ENCODE data around the gene FDX2. TPM values are rescaled to one million over a fixed set of nuclear protein-coding genes. Genes with fewer than 3 reads are reported as not detected.

Gene FDX2
- total RNA-seq, 2 donors from 2014 or later = 12.5 to 20.4 TPM

GRCh38 chr19:10317857-10318462, 2.1 kb upstream of the FDX2 start:
- peaks cover 0 to 14% of the 10 kb centered on the region in 2 donors for H3K4me1 ChIP-seq
- peaks cover 64% of the 10 kb centered on the region for H3K36me3 ChIP-seq
- TF ChIP-seq, protein P1, sequence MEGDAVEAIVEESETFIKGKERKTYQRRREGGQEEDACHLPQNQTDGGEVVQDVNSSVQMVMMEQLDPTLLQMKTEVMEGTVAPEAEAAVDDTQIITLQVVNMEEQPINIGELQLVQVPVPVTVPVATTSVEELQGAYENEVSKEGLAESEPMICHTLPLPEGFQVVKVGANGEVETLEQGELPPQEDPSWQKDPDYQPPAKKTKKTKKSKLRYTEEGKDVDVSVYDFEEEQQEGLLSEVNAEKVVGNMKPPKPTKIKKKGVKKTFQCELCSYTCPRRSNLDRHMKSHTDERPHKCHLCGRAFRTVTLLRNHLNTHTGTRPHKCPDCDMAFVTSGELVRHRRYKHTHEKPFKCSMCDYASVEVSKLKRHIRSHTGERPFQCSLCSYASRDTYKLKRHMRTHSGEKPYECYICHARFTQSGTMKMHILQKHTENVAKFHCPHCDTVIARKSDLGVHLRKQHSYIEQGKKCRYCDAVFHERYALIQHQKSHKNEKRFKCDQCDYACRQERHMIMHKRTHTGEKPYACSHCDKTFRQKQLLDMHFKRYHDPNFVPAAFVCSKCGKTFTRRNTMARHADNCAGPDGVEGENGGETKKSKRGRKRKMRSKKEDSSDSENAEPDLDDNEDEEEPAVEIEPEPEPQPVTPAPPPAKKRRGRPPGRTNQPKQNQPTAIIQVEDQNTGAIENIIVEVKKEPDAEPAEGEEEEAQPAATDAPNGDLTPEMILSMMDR (IDR thresholded peaks at IDR 0.05) = no peak
- DNase-seq (ENCODE audit: low spot score) = no peak
- H3K27ac ChIP-seq = no peak overlapping the region
- no peak overlapping the region for H3K4me3 ChIP-seq
- H3K9me3 ChIP-seq = no peaks in the 10 kb centered on the region
- H3K27me3 ChIP-seq = no peaks in the 10 kb centered on the region

DNA sequence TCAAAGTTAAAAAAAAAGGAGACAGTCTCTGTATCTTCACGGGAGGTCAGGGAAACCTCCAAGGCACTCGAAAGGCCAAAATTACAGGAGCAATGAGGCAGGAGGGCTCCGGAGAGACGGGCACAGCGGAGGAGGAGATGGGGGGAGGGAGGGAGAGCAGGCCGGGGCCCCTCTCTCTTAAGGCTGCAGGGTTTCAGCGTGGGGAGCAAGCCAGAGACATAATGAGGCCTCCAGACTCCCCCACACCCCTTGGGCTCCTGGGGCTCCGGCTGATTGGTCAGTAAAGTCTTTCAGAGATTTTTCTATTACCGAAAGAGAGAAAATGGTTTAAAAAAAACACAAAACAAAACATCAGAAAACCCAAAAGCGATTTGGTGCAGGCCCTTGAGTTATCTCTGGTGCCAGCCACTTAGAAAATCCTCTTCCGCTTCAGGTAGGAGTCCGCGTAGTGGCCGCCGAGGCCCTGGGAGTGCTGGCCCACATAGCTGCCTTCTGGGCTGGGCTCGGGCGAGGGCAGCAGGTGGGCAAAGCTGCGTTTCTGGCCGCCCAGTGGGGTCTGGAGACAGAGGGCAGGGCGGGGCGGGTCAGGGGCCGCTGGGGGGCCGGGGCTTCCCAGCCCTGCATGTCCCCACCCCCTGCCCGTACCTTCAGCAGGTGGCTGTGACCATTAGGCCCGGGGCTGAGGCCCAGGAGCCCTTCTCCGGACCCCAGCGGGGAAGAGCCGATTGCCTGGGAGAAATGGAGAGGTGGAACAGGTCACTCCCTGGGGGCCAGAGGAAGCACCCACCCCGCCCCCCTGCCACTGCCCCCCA, 1.4 kb upstream of the FDX2 start:
- no peaks in the 10 kb centered on the region for H3K9me3 ChIP-seq
- H3K27me3 ChIP-seq = no peaks in the 10 kb centered on the region
- TF ChIP-seq, protein P1 (IDR thresholded peaks at IDR 0.05) = no peak
- no peak overlapping the region for H3K4me3 ChIP-seq
- H3K4me1 ChIP-seq = peaks cover 0 to 14% of the 10 kb centered on the region in 2 donors
- no peak for DNase-seq (ENCODE audit: low spot score)
- peaks cover 57% of the 10 kb centered on the region for H3K36me3 ChIP-seq
- no peak overlapping the region for H3K27ac ChIP-seq

GRCh38 chr19:10316229-10317044, 622 bp upstream of the FDX2 start:
- no peak for DNase-seq (ENCODE audit: low spot score)
- Histone ChIP-seq H3K36me3 (peaks cover 49% of the 10 kb centered on the region), H3K4me1 (peaks cover 0 to 14% of the 10 kb centered on the region in 2 donors), H3K4me3 (no peak overlapping the region), H3K9me3 (no peaks in the 10 kb centered on the region), H3K27me3 (no peaks in the 10 kb centered on the region), H3K27ac (no peak overlapping the region)
- TF ChIP-seq, protein P1 (IDR thresholded peaks at IDR 0.05) = no peak

DNA sequence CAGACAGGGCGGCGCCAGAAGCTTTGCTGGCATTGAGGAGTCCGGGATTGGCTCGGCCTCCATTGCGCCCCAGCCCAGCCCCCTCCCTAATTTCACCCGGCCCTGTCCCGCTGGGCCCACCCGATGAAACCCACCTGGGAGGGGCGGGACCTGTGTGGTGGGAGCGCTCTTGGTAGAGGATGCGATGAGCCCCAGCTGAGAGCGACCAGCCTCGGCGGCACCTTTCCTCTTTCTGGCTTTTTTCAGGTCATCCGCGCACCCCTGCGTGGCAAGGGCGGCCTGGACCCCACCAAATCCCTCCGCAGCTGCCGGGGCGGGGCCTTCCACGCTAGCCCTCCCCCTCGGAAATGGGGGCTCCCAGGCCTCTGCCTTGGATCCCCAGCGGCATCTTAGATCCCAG, 6.4 kb downstream of the FDX2 start, which contains the start of gene ZGLP1:
ZGLP1 (minus strand) TSS at position 393 of the 400 bp plus-strand sequence.
- Histone ChIP-seq H3K4me3 (no peak within 1 kb of the TSS), H3K27me3 (no peaks in the 10 kb centered on the region), H3K36me3 (no peaks in the 10 kb centered on the region), H3K9me3 (no peaks in the 10 kb centered on the region), H3K4me1 (no peaks in the 10 kb centered on the region), H3K27ac (no peak within 1 kb of the TSS)
- TF ChIP-seq, protein P1 (IDR thresholded peaks at IDR 0.05) = no peak
- DNase-seq (ENCODE audit: low spot score) = no peak

DNA sequence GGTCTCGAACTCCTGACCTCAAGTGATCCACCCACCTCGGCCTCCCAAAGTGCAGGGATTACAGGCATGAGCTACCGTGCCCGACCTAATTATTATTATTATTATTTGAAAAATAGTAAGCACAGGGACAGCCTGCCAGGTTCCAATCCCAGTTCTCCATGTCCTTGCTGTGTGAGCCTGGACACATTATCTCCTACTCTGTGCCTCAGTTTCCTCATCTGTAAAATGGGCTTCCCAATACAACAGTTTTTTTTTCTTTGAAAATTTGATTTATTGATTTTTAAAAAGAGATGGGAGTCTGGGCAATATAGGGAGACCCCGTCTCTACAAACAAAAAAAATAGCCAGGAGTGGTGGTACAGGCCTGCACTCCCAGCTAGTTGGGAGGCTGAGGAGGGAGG, 9.5 kb downstream of the FDX2 start:
- H3K4me3 ChIP-seq = no peak overlapping the region
- H3K36me3 ChIP-seq = no peaks in the 10 kb centered on the region
- no peaks in the 10 kb centered on the region for H3K4me1 ChIP-seq
- TF ChIP-seq, protein P1 (IDR thresholded peaks at IDR 0.05) = no peak
- no peak for DNase-seq (ENCODE audit: low spot score)
- H3K9me3 ChIP-seq = no peaks in the 10 kb centered on the region
- H3K27me3 ChIP-seq = no peaks in the 10 kb centered on the region
- H3K27ac ChIP-seq = no peak overlapping the region
